HG02973 (cell line): ENCODE data around the gene PDE4B.

Source experiments
- ATAC-seq: cut with Tn5 transposase; IDR thresholded peaks from one replicate; pipeline ENCODE4 v1.9.1; 2021; ENCODE audit warnings: moderate library complexity; ENCODE audit not compliant: unreplicated experiment

The PDE4B gene

GRCh38 chr1:66251546-66251945, 458.9 kb downstream of the PDE4B start:
- ATAC-seq: no peak

GRCh38 chr1:66253330-66253921, 460.7 kb downstream of the PDE4B start:
- peak; percentile 75 for ATAC-seq

- no peak for ATAC-seq
These were observed 462.1 kb downstream of the PDE4B start for GRCh38 chr1:66254785-66255184.

DNA sequence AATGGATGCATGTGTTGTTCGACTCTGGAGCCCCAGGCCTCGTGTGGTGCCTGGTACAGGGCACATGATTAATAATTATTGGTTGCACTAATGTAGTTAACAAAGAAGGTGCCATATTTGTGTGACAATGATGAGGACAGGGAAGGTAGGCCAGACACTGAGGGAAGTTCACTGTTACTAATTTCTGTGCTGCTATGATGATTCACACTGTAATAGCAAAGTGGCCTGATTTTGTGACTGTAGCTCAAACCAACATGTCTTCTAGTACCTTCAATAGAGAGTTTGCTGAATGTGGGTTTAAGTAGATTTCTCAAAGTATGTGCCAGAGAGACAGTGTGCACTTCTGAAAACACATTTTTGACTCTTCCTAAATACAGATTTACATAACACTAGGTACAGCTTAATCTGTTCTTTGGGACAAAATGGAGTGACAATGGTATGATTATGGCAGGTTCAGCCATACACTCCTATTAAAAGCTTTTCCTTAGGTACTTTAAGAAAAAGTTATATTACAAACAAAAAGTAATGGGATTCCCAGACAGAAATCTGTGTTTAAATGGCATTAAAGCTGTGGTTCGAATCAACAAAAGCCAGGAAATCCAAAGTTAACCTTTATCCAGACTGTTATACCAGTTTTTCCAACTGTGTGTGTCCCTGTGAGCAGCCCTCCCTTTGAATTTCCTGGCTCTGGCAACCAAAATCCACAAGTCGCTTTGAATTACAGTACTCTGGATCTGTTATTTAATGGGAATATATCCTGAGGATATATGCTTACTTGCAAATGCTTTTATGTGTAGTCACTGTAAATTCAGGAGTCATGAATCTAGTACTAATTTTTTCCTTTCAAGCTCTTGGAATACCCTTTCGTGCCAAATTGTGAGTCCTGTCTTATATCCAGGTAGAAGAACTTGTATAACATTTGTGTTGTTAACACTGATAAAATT, 464.2 kb downstream of the PDE4B start:
- ATAC-seq: no peak

DNA sequence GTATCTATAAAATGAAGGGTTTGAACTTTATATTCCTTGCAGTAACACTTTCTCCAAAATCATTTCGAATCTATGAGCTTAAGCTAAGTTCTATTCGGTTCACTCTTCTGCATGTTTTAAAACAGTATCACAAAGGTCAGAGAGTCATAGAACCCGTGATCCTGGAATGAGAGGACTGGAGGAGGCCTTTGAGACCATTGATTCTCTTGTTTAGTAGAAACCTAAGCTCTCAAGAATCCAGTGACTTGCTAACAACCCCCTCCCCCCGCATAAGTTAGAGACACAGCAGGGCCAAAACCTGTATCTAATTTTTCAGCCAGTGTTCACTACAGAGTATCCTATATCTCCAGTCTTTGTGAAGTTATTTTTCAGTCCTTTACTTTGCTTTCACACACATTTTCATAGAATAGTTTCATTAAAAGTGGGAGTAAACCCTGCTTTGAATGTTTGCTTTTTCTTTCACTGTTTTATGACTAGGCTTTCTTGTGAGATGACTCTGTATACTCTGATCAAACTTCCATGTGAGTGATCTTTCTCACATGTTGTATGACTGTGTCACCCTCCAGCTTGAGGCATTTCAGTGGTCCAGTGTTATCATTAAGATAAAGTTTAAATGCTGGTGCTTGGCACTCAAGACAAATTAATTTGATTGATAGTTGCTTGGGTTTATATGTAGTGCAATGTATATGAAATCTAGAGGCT, 465.9 kb downstream of the PDE4B start:
- peak; percentile 74 for ATAC-seq

- no peak for ATAC-seq
These were observed 468.7 kb downstream of the PDE4B start for GRCh38 chr1:66261364-66261763.

DNA sequence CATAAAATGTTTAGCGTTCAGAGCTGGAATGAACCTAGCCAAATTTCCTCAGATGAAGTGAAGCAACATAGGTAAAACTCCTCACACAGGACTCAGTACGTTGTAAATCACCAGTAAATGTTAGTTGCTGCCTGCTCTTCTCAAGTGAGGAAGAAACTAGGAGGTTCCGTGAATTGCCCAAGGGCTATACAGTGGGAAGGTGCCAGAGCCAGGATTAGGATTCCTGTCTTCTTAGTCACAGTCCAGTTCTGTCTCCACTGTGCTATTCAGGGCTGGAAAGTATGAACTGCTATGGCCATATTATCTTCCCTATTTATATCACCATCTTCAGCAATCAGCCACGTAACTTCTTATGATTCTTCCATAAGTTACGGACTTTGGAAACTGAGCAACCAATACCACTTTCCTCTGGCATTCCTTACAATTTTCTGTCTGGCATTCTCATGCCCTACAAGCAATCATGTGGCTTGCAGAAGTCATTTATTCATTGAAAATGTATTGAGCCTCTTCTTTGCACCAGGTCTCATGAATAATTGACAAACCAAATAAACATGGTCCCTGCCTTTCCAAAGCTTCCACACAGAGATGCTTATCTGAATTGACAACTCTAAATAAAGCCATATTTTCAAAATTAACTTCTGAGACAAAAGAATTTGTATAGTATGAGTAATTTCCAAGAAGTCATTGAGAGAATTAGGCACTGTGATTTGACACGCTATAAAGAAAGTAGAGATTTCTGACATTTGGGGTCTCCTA, 469.7 kb downstream of the PDE4B start:
- no peak for ATAC-seq

GRCh38 chr1:66265268-66265667, 472.6 kb downstream of the PDE4B start:
- no peak for ATAC-seq

- no peak for ATAC-seq
These were observed 473.1 kb downstream of the PDE4B start for GRCh38 chr1:66265796-66266195.

DNA sequence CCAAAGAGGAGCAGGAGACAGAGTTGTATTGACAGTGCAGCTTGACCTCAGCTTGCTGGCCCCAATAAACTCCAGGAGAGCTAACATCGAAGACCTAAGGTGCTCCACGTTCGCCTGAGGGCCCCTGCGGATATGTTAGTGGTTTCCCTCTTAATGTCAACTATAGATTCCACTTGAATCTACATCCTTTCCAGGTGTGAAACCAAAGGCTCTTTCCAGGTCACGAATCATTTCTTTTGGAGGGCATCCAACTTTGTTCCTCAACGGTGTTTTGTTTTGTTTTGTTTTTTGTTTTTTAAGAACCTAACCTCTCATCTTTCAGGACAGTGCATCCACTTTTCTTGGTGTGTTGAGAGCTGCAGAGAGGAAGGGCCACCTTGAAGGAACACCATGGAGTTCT, 473.7 kb downstream of the PDE4B start:
- no peak for ATAC-seq

DNA sequence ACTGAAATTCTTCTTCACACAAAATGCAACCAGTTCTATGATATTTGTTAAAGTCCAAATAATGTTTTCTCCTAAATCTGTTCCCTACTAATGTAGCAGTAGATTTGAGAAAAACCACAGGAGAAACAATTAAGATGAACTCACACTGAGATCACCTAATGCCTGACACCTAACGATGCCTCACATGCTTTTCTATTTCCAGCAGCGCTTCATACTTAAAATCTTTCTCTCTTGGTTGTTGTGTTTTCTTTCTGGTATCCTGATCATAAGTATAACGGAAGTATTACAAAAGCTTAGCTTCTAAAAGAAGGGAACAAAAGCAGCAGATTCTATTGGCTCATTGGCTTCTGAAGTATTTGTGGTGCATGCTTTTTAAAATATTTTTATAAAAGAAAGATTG, 474.1 kb downstream of the PDE4B start:
- no peak for ATAC-seq

DNA sequence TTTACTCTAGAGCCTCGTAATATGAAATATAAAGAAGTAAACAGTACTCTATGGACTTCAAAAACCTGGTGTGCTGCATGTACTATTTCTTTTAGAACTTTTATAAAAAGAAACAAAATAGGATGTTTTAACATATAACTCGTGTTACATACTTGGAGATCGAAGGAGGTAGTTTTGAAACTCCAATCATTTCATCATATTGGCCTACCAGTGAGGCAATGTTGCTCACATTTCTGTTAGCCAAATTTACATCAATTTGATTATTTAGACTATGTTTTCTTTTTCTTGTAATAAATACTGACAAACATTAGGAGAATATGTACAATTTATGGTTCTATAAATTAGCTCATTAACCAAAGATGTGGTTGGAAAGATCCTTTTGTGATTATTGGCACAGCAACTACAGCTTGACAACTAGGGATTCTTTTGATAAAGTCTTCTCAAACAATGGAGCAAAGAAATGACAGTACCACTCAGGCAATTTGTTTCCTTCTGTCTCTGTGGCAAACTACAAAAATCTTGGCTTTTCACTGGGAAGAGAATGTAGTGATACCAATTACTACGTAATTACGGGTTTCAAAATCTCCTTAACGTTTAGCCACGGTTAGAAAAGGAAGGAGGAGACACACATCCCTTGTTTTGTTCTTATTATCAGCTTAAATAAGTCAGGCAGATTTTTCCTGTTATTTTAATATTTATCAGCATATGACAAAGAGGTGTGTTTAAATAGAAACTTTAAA, 474.7 kb downstream of the PDE4B start:
- no peak for ATAC-seq

DNA sequence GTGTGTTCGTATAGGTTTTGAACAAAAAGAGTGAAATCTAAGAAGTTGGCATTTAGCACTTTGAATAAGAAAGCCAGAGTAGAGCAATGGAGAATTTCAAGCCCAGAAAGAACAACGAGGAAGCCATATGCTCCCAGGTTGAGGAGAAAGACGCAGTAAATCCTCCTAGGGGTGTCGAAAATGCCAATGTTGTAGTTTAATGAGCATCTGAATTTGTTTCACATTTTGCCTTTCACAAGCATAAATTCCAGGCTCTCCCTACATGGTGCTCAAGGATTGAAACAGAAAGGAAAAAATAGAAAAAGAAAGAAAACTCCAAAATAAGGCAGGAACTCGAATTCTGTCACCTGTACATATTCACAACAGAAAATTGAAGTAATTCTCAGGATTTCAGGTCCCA, 476.5 kb downstream of the PDE4B start:
- no peak for ATAC-seq

GRCh38 chr1:66270119-66270812, 477.6 kb downstream of the PDE4B start:
- no peak for ATAC-seq

- ATAC-seq: no peak
These were observed 478.7 kb downstream of the PDE4B start for GRCh38 chr1:66271216-66271903.

- ATAC-seq: no peak
These were observed 479.2 kb downstream of the PDE4B start for GRCh38 chr1:66271904-66272254.

DNA sequence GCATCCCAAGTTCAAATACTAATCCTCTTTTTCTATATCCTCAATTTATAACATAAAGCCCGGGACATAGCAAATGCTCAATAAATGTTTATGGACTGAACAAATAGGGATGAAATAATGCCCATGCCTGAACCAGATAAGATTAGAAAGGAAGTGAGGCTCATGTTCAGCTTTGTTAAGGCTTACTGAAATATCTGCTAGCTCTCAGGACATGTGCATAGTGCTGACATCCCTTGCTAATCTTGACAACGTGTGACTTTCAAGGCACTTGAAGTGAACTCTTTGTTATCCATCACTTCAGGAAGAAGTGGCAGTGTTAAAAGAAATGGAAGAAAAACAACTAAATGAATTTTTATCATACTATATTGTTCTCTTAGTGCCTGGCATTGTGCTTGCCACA, 481.0 kb downstream of the PDE4B start:
- no peak for ATAC-seq

DNA sequence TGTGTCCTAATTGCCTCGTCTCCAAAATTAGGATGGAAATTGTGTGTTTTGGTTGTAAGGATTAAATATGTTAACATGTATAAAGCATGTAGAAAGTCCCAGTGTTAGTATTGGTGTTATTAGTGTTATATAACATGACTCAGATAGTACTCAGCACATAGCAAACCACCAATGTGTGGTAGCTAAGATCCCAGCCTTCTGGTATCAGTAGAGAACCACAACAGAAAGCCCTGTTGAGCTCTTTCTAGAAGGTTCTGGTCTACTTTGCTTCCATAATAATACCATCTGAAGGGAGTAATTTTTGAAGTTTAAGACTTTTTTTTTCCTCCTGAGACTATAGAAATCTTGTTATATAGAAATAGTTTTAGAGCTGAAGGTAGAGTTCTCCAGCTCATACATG, 481.9 kb downstream of the PDE4B start:
- ATAC-seq: peak; percentile 36

- ATAC-seq: no peak
These were observed 482.4 kb downstream of the PDE4B start for GRCh38 chr1:66275083-66275482.
